GM20000 (cell line): ENCODE data around the gene EMC10.
"Not testable (repeated sequence)": the region's sequence is repeated elsewhere in the genome, so short reads cannot be mapped to it uniquely, and the experiment has no call there.

Experiments used
- DNase-seq: peaks from one replicate; pipeline ENCODE4 v3.0.0; 2012; ENCODE audit warnings: low spot score
- TF ChIP-seq, protein P1 (sequence below): IDR thresholded peaks from 2 replicates; pipeline ENCODE4 v1.5.1; 2012; ENCODE audit warnings: mild to moderate bottlenecking, control low read depth; ENCODE audit errors: extremely low read depth, missing control alignments

Gene EMC10

DNA sequence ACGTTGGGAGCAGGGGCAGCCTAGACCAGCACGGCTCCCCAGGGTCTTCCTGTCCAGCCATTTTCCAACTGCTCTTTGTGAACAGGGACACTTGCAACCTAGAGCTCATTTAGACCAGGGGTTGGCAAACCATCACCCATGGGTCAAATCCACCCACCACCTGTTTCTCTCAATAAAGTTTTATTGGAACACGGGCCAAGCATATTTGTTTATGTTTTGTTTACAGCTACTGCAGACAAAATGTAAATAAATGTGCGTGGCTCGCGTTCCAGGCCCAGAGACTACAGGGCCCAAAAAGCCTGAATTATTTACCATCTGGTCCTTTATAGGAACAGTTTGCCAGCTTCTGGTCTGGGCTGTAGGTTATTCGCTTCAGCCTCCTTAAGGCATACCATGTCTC is 13.3 kb upstream of the EMC10 start:
- TF ChIP-seq, protein P1, sequence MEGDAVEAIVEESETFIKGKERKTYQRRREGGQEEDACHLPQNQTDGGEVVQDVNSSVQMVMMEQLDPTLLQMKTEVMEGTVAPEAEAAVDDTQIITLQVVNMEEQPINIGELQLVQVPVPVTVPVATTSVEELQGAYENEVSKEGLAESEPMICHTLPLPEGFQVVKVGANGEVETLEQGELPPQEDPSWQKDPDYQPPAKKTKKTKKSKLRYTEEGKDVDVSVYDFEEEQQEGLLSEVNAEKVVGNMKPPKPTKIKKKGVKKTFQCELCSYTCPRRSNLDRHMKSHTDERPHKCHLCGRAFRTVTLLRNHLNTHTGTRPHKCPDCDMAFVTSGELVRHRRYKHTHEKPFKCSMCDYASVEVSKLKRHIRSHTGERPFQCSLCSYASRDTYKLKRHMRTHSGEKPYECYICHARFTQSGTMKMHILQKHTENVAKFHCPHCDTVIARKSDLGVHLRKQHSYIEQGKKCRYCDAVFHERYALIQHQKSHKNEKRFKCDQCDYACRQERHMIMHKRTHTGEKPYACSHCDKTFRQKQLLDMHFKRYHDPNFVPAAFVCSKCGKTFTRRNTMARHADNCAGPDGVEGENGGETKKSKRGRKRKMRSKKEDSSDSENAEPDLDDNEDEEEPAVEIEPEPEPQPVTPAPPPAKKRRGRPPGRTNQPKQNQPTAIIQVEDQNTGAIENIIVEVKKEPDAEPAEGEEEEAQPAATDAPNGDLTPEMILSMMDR: no peak
- no peak for DNase-seq

DNA sequence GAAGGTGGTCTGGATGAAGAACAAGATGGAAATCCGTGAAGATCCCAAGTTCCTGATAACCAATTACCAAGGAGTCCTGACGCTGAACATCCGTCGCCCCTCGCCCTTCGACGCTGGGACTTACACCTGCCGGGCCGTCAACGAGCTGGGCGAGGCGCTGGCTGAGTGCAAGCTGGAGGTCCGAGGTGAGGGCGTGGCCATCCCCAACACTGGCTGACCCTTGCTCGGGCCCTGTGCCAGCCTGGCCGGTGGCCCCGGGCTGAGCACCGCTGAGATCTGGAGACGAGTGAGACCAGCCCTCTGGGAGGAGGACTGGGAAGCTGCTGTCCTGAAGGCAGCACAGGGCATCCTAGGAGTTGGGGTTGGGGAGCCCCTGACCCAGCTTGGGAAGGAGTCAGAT is 12.0 kb upstream of the EMC10 start:
- no peak for DNase-seq
- TF ChIP-seq, protein P1: no peak

DNA sequence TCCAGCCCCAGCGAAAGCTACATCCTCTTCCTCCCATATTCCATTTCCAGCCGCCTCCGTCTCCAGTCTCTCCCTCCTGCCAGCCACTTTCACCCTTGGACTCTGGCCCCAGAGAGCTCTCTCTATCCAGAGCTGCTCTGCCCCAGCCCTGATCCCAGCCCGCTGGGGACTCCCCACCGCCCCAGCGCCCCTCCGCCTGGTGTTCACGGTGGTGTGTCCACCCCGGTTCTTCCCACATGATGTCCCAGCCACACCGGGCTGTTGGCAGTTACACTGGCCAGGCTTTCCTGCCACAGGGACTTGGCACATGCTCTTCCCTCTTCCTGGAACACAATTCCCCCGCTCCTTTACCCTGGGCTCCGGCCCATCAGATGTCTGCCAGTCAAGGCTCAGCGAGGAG is 11.3 kb upstream of the EMC10 start:
- TF ChIP-seq, protein P1: no peak
- DNase-seq: no peak

DNA sequence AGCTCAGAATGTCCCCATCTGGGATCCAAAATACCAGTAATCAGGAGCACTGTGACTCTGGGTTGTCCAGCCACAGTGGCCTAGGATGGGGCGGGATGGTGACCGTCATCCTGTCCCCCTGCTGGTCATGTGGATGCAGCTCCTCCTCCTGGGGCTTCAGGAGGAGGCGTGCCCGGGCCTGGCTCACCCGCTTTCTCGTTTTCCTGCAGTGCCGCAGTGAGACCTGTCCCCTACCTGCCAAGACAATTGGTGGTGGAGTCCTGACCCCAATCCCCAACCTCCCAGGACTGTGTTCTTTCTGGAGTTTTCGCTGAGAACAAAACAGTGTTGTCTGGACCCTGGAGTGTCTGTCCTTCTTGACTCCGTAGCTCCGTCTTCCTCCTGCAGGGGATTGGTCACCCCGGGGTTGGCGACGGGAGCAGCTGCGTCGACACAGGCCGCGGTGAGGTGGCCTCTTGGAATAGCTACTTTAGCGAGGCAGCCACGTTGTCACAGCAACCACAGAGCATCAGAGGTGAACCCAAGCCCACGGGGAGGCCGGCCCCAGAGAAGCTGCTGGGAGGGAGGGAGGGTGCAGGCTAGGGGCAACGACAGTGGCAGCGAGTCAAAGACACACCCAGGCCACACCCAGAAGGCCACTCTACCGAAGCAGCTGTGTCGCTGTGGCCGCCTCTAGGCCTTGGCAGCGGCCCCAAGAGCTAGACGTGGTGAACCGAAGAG is 10.2 kb upstream of the EMC10 start:
- TF ChIP-seq, protein P1: peak; percentile 8
- DNase-seq: no peak

DNA sequence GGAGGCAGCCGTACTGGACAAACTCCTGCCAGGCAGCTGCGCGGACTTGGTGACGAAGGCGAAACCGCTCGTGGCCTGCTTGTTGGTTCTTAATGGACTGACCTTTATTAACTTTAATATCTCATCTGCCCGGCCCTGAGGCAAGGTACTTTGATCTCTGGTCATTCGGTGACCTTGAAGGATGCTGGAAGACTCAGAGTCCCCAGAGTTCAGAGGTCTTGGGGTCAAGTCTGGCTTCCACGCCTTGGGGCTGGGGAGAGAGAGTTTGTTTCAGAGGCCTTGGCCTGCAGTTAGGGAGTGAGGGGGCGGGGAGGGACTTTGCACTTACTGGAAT is 9.6 kb upstream of the EMC10 start:
- DNase-seq: no peak
- TF ChIP-seq, protein P1: no peak

DNA sequence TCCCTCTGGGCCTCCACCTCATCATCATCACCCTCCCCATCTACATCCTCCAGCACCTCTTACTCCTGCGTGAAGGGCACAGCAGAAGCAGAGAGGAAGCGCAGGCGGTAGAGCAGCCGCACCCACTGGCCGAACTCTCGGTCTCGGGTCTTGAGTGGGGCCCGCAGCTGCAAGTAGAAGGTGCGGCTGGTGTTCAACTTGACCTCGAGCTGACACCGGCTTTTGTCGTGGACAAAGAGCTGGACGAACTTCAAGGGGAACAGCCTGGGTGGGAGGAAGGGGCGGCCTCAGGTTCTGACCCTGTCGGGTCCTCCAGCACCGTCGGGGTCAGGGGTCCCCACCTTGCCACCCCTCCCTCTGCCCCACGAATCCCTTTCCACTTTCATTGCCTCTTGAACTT is 8.7 kb upstream of the EMC10 start:
- TF ChIP-seq, protein P1: no peak
- DNase-seq: no peak

DNA sequence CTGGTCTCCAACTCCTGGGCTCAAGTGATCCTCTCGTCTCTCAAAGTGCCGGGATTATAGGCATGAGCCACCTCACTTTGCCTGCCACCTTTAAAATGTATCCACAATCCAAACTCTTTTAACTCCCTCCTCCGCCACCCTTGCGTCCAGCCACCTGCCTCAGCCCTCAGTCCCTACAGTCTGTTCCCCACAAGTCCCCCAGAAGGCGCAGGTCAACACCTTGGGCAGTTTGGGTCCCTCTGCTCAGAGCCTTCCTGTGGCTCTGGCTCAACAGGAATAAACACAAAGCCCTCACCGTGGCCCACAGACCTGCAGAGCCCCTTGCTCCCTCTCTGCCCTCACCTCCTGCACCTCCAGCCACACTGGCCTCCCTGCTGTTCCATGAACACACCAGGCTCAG is 7.5 kb upstream of the EMC10 start:
- DNase-seq: no peak
- TF ChIP-seq, protein P1: no peak

DNA sequence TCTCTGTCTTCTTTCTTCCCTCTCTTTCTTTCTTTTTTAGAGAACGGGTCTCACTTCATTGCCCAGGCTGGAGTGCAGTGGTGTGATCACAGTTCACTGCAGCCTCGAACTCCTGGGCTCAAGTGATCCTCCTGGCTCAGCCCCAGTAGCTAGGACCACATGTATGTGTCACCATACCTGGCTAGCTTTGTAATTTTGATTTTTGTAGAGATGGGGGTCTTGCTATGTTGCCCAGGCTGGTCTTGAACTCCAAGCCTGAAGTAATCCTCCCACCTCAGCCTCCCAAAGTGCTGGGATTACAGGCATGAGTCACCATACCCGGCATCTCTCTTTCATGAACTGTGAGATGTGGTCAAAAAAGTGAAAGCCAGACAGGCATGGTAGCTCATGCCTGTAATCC is 3.0 kb upstream of the EMC10 start:
- DNase-seq: not testable (repeated sequence)
